ENCODE measurements around the gene SLC24A3.

GRCh38 chr20:19289451-19289850 lies 77.0 kb downstream of the SLC24A3 start:
- no peak for TF ChIP-seq CTCF (IDR thresholded peaks at IDR 0.05)
- no peak for TF ChIP-seq POLR2A (IDR thresholded peaks at IDR 0.05)

All from heart left ventricle (tissue), 13 donors.